Measurements from ENCODE around the gene PSMA5. TPM values are rescaled to one million over a fixed set of nuclear protein-coding genes. Genes with fewer than 3 reads are reported as not detected.

Gene PSMA5
- total RNA-seq, 1 donor from 2014 or later, result 143 TPM

DNA sequence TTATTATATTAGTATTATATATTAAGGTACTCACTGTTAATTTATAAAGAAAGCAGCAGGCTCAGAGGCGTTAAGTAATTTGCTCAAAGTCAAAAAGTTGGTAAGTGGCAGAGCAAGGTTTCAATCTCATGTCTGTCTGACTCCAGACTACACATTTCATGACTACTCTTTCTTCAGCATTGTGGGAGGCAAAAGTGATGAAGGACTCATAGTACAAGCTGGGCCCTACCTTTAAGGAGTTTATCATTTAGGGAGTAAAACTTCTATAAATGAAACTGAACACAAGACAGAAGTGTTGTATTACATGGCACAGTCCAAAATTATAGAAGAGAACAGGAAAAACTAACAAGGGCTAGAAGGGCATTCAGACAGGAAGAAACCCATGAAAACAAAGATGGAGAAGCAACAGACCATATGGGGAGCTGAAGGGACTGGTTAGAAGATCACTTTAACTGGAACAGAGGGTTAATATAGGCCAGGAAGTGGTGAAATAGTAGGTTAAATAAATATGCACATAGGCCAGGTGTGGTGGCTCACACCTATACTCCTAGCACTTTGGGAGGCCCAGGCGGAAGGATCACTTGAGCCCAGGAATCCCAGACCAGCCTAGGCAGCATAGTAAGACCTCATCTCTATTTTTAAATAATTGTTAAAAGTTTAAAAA is 40.1 kb downstream of the PSMA5 start:
- Histone ChIP-seq H2AFZ (ENCODE audit: low read depth, low read length) (no peak overlapping the region), H3K4me1 (ENCODE audit: insufficient read depth, low read length) (peaks cover 27% of the 10 kb centered on the region), H4K20me1 (ENCODE audit: insufficient read depth, low read length) (no peaks in the 10 kb centered on the region), H3K4me3 (ENCODE audit: insufficient read depth, low read depth, low read length) (no peak overlapping the region), H3K9ac (ENCODE audit: low read length) (no peak overlapping the region), H3K36me3 (ENCODE audit: insufficient read depth, low read length) (no peaks in the 10 kb centered on the region), H3K9me3 (ENCODE audit: insufficient read depth, low read depth, low read length) (no peaks in the 10 kb centered on the region), H3K79me2 (ENCODE audit: insufficient read depth, low read length) (peaks cover 90% of the 10 kb centered on the region), H3K27me3 (ENCODE audit: insufficient read depth, low read length) (no peaks in the 10 kb centered on the region), H3K27ac (ENCODE audit: low read depth, low read length) (no peak overlapping the region), H3K4me2 (ENCODE audit: low read length) (no peak overlapping the region)
- no peak for TF ChIP-seq CTCF (IDR thresholded peaks at IDR 0.05; ENCODE audit: insufficient read depth, low read depth, low read length)
- no peak for TF ChIP-seq EZH2 (IDR thresholded peaks at IDR 0.05; ENCODE audit: insufficient read depth, low read length)
- peaks cover 60% of the 10 kb centered on the region for H3K4me1 Mint-ChIP-seq (ENCODE audit: low read depth, unreplicated experiment)
- H3K36me3 Mint-ChIP-seq (ENCODE audit: low read depth, unreplicated experiment), result peaks cover 5% of the 10 kb centered on the region
- peaks cover 2% of the 10 kb centered on the region for H3K9me3 Mint-ChIP-seq (ENCODE audit: unreplicated experiment)
- no peaks in the 10 kb centered on the region for H3K27me3 Mint-ChIP-seq (ENCODE audit: low read depth, unreplicated experiment)
- no peak overlapping the region for H3K27ac Mint-ChIP-seq (ENCODE audit: unreplicated experiment)
- no peak overlapping the region for H3K4me3 Mint-ChIP-seq (ENCODE audit: unreplicated experiment)
- DNase-seq (ENCODE audit: low read depth) (no peak), FAIRE-seq (no peak)

- Histone ChIP-seq H3K9ac (ENCODE audit: low read length) (no peak overlapping the region), H3K27me3 (ENCODE audit: insufficient read depth, low read length) (no peaks in the 10 kb centered on the region), H3K4me1 (ENCODE audit: insufficient read depth, low read length) (peaks cover 19% of the 10 kb centered on the region), H3K4me3 (ENCODE audit: insufficient read depth, low read depth, low read length) (no peak overlapping the region), H3K36me3 (ENCODE audit: insufficient read depth, low read length) (no peaks in the 10 kb centered on the region), H3K4me2 (ENCODE audit: low read length) (no peak overlapping the region), H3K79me2 (ENCODE audit: insufficient read depth, low read length) (peaks cover 89% of the 10 kb centered on the region), H2AFZ (ENCODE audit: low read depth, low read length) (no peak overlapping the region), H3K27ac (ENCODE audit: low read depth, low read length) (no peak overlapping the region), H4K20me1 (ENCODE audit: insufficient read depth, low read length) (no peaks in the 10 kb centered on the region), H3K9me3 (ENCODE audit: insufficient read depth, low read depth, low read length) (no peaks in the 10 kb centered on the region)
- H3K27me3 Mint-ChIP-seq (ENCODE audit: low read depth, unreplicated experiment), result no peaks in the 10 kb centered on the region
- H3K4me1 Mint-ChIP-seq (ENCODE audit: low read depth, unreplicated experiment), result peaks cover 53% of the 10 kb centered on the region
- no peak overlapping the region for H3K27ac Mint-ChIP-seq (ENCODE audit: unreplicated experiment)
- FAIRE-seq, result no peak
- H3K36me3 Mint-ChIP-seq (ENCODE audit: low read depth, unreplicated experiment), result peaks cover 5% of the 10 kb centered on the region
- no peak overlapping the region for H3K4me3 Mint-ChIP-seq (ENCODE audit: unreplicated experiment)
- peaks cover 2% of the 10 kb centered on the region for H3K9me3 Mint-ChIP-seq (ENCODE audit: unreplicated experiment)
- no peak for DNase-seq (ENCODE audit: low read depth)
- TF ChIP-seq CTCF (IDR thresholded peaks at IDR 0.05; ENCODE audit: insufficient read depth, low read depth, low read length), result no peak
- no peak for TF ChIP-seq EZH2 (IDR thresholded peaks at IDR 0.05; ENCODE audit: insufficient read depth, low read length)
Observed at GRCh38 chr1:109385417-109385816, 40.8 kb downstream of the PSMA5 start.

- Histone ChIP-seq H3K36me3 (ENCODE audit: insufficient read depth, low read length) (no peaks in the 10 kb centered on the region), H3K4me1 (ENCODE audit: insufficient read depth, low read length) (peaks cover 25% of the 10 kb centered on the region), H3K27ac (ENCODE audit: low read depth, low read length) (peak overlapping the region; percentile 44), H3K9ac (ENCODE audit: low read length) (peak overlapping the region; percentile 46), H3K4me2 (ENCODE audit: low read length) (peak overlapping the region; percentile 70), H3K27me3 (ENCODE audit: insufficient read depth, low read length) (no peaks in the 10 kb centered on the region), H4K20me1 (ENCODE audit: insufficient read depth, low read length) (no peaks in the 10 kb centered on the region), H3K4me3 (ENCODE audit: insufficient read depth, low read depth, low read length) (no peak overlapping the region), H2AFZ (ENCODE audit: low read depth, low read length) (no peak overlapping the region), H3K79me2 (ENCODE audit: insufficient read depth, low read length) (peaks cover 88% of the 10 kb centered on the region), H3K9me3 (ENCODE audit: insufficient read depth, low read depth, low read length) (no peaks in the 10 kb centered on the region)
- Mint-ChIP-seq H3K4me1 (ENCODE audit: low read depth, unreplicated experiment) (peaks cover 39% of the 10 kb centered on the region), H3K9me3 (ENCODE audit: unreplicated experiment) (peaks cover 2% of the 10 kb centered on the region), H3K27me3 (ENCODE audit: low read depth, unreplicated experiment) (no peaks in the 10 kb centered on the region), H3K4me3 (ENCODE audit: unreplicated experiment) (peak overlapping the region; percentile 71), H3K36me3 (ENCODE audit: low read depth, unreplicated experiment) (peaks cover 3% of the 10 kb centered on the region), H3K27ac (ENCODE audit: unreplicated experiment) (peak overlapping the region; percentile 72)
- no peak for FAIRE-seq
- peak; percentile 56 for DNase-seq (ENCODE audit: low read depth)
- no peak for TF ChIP-seq EZH2 (IDR thresholded peaks at IDR 0.05; ENCODE audit: insufficient read depth, low read length)
- no peak for TF ChIP-seq CTCF (IDR thresholded peaks at IDR 0.05; ENCODE audit: insufficient read depth, low read depth, low read length)
Observed at GRCh38 chr1:109383854-109384253, 42.4 kb downstream of the PSMA5 start.
